ENCODE measurements around the gene USP37.

The USP37 gene

GRCh38 chr2:218578272-218578877, 10.2 kb upstream of the USP37 start:
- H2BK120ac ChIP-seq (ENCODE audit: low read depth, low read length) = no peak overlapping the region

GRCh38 chr2:218577482-218578220, 9.5 kb upstream of the USP37 start:
- H3K18ac ChIP-seq (ENCODE audit: low read depth in 1 of 2, low read length in 2 of 2) = no peak overlapping the region
- no peak overlapping the region for H3K4ac ChIP-seq (ENCODE audit: low read depth in 1 of 2, low read length in 2 of 2)
- no peak overlapping the region for H2AK5ac ChIP-seq (ENCODE audit: low read length, severe bottlenecking)
- peak overlapping the region in 1 of 2 experiments; percentile 24 for H2BK12ac ChIP-seq (ENCODE audit: low read length in 2 of 2)
- H2AFZ ChIP-seq (ENCODE audit: low read depth, low read length) = no peak overlapping the region
- H3K27ac ChIP-seq (ENCODE audit: low read length, poor library complexity, severe bottlenecking) = no peak overlapping the region
- H3K14ac ChIP-seq (ENCODE audit: low read length in 2 of 2) = no peak overlapping the region
- no peak overlapping the region for H4K91ac ChIP-seq (ENCODE audit: low read length)
- H2BK5ac ChIP-seq (ENCODE audit: low read depth, low read length, poor library complexity, severe bottlenecking) = no peak overlapping the region
- H3K23ac ChIP-seq (ENCODE audit: low read length in 2 of 2) = no peak overlapping the region
- H3K36me3 ChIP-seq (ENCODE audit: control insufficient read depth in 1 of 2, insufficient read depth in 2 of 2, low read depth in 1 of 2, low read length in 2 of 2) = peaks cover 10 to 60% of the 10 kb centered on the region in 2 experiments
- H4K8ac ChIP-seq (ENCODE audit: low read length) = no peak overlapping the region
- H3K27me3 ChIP-seq (ENCODE audit: control insufficient read depth in 1 of 2, insufficient read depth in 1 of 2, low read length in 2 of 2) = no peaks in the 10 kb centered on the region
- peaks cover 6% of the 10 kb centered on the region for H3K4me1 ChIP-seq (ENCODE audit: control insufficient read depth, insufficient read depth, low read depth, low read length)
- H3K9ac ChIP-seq (ENCODE audit: low read length) = no peak overlapping the region
- no peaks in the 10 kb centered on the region for H3K9me3 ChIP-seq (ENCODE audit: control insufficient read depth, low read length)
- 98% methylated on average over 2 of the region's 3 CpGs for WGBS
- no peak overlapping the region for H3K4me3 ChIP-seq (ENCODE audit: insufficient read depth in 1 of 2, low read depth in 1 of 2, low read length in 2 of 2)
- H3K4me2 ChIP-seq (ENCODE audit: low read length, poor library complexity, severe bottlenecking) = no peak overlapping the region
- no peak for DNase-seq
- no peak overlapping the region for H2BK120ac ChIP-seq (ENCODE audit: low read depth, low read length)
- no peak overlapping the region for H2BK15ac ChIP-seq (ENCODE audit: low read depth, poor library complexity, severe bottlenecking)
- H3K79me1 ChIP-seq (replicated peaks; ENCODE audit: low read length, poor library complexity, severe bottlenecking) = peaks cover 5% of the 10 kb centered on the region

More at GRCh38 chr2:218578272-218578877, 10.2 kb upstream of the USP37 start:
- peaks cover 8 to 60% of the 10 kb centered on the region in 2 experiments for H3K36me3 ChIP-seq (ENCODE audit: control insufficient read depth in 1 of 2, insufficient read depth in 2 of 2, low read depth in 1 of 2, low read length in 2 of 2)
- H2AK5ac ChIP-seq (ENCODE audit: low read length, severe bottlenecking) = no peak overlapping the region
- H3K4me1 ChIP-seq (ENCODE audit: control insufficient read depth, insufficient read depth, low read depth, low read length) = peaks cover 6% of the 10 kb centered on the region
- no peak overlapping the region for H2AFZ ChIP-seq (ENCODE audit: low read depth, low read length)
- no peak overlapping the region for H4K91ac ChIP-seq (ENCODE audit: low read length)
- no peak overlapping the region for H3K9ac ChIP-seq (ENCODE audit: low read length)
- no peak overlapping the region for H2BK12ac ChIP-seq (ENCODE audit: low read length in 2 of 2)
- H3K14ac ChIP-seq (ENCODE audit: low read length in 2 of 2) = no peak overlapping the region
- H3K4me2 ChIP-seq (ENCODE audit: low read length, poor library complexity, severe bottlenecking) = no peak overlapping the region
- peaks cover 7% of the 10 kb centered on the region for H3K79me1 ChIP-seq (replicated peaks; ENCODE audit: low read length, poor library complexity, severe bottlenecking)
- no peak overlapping the region for H3K23ac ChIP-seq (ENCODE audit: low read length in 2 of 2)
- H3K18ac ChIP-seq (ENCODE audit: low read depth in 1 of 2, low read length in 2 of 2) = no peak overlapping the region
- no CpG with 5 or more reads among the region's 3 CpGs for WGBS
- H3K27ac ChIP-seq (ENCODE audit: low read length, poor library complexity, severe bottlenecking) = no peak overlapping the region
- no peaks in the 10 kb centered on the region for H3K27me3 ChIP-seq (ENCODE audit: control insufficient read depth in 1 of 2, insufficient read depth in 1 of 2, low read length in 2 of 2)
- no peak overlapping the region for H4K8ac ChIP-seq (ENCODE audit: low read length)
- no peak overlapping the region for H2BK5ac ChIP-seq (ENCODE audit: low read depth, low read length, poor library complexity, severe bottlenecking)
- no peak for DNase-seq
- no peak overlapping the region for H3K4me3 ChIP-seq (ENCODE audit: insufficient read depth in 1 of 2, low read depth in 1 of 2, low read length in 2 of 2)
- no peaks in the 10 kb centered on the region for H3K9me3 ChIP-seq (ENCODE audit: control insufficient read depth, low read length)
- no peak overlapping the region for H3K4ac ChIP-seq (ENCODE audit: low read depth in 1 of 2, low read length in 2 of 2)
- H2BK15ac ChIP-seq (ENCODE audit: low read depth, poor library complexity, severe bottlenecking) = no peak overlapping the region

- Histone ChIP-seq H2BK15ac (ENCODE audit: low read depth, poor library complexity, severe bottlenecking) (no peak overlapping the region), H3K4me1 (ENCODE audit: control insufficient read depth, insufficient read depth, low read depth, low read length) (peaks cover 5% of the 10 kb centered on the region), H4K8ac (ENCODE audit: low read length) (no peak overlapping the region), H3K27me3 (ENCODE audit: control insufficient read depth in 1 of 2, insufficient read depth in 1 of 2, low read length in 2 of 2) (no peaks in the 10 kb centered on the region), H3K4ac (ENCODE audit: low read depth in 1 of 2, low read length in 2 of 2) (no peak overlapping the region), H3K18ac (ENCODE audit: low read depth in 1 of 2, low read length in 2 of 2) (no peak overlapping the region), H3K9ac (ENCODE audit: low read length) (no peak overlapping the region), H2BK120ac (ENCODE audit: low read depth, low read length) (no peak overlapping the region), H3K14ac (ENCODE audit: low read length in 2 of 2) (no peak overlapping the region), H2BK5ac (ENCODE audit: low read depth, low read length, poor library complexity, severe bottlenecking) (no peak overlapping the region), H3K23ac (ENCODE audit: low read length in 2 of 2) (no peak overlapping the region), H2AFZ (ENCODE audit: low read depth, low read length) (no peak overlapping the region), H3K9me3 (ENCODE audit: control insufficient read depth, low read length) (no peaks in the 10 kb centered on the region), H2BK12ac (ENCODE audit: low read length in 2 of 2) (no peak overlapping the region), H4K91ac (ENCODE audit: low read length) (no peak overlapping the region), H3K4me3 (ENCODE audit: insufficient read depth in 1 of 2, low read depth in 1 of 2, low read length in 2 of 2) (no peak overlapping the region), H3K4me2 (ENCODE audit: low read length, poor library complexity, severe bottlenecking) (no peak overlapping the region), H3K27ac (ENCODE audit: low read length, poor library complexity, severe bottlenecking) (no peak overlapping the region), H3K36me3 (ENCODE audit: control insufficient read depth in 1 of 2, insufficient read depth in 2 of 2, low read depth in 1 of 2, low read length in 2 of 2) (peaks cover 10 to 61% of the 10 kb centered on the region in 2 experiments), H2AK5ac (ENCODE audit: low read length, severe bottlenecking) (no peak overlapping the region), H3K79me1 (replicated peaks; ENCODE audit: low read length, poor library complexity, severe bottlenecking) (peaks cover 5% of the 10 kb centered on the region)
- 96% methylated on average over 3 of the region's 4 CpGs for WGBS
- DNase-seq = no peak
Observed at GRCh38 chr2:218576854-218577253, 8.7 kb upstream of the USP37 start.

GRCh38 chr2:218570850-218571249, 2.7 kb upstream of the USP37 start:
- 71% methylated on average over 1 of the region's 6 CpGs for WGBS
- no peak overlapping the region for H2AK5ac ChIP-seq (ENCODE audit: low read length, severe bottlenecking)
- peak; percentile 59 for DNase-seq

More at GRCh38 chr2:218570850-218571249, 2.7 kb upstream of the USP37 start:
- H3K18ac ChIP-seq (ENCODE audit: low read depth in 1 of 2, low read length in 2 of 2) = no peak overlapping the region
- peaks cover 2% of the 10 kb centered on the region for H3K79me1 ChIP-seq (replicated peaks; ENCODE audit: low read length, poor library complexity, severe bottlenecking)
- no peak overlapping the region for H3K4me2 ChIP-seq (ENCODE audit: low read length, poor library complexity, severe bottlenecking)
- H4K8ac ChIP-seq (ENCODE audit: low read length) = no peak overlapping the region
- no peak overlapping the region for H2BK5ac ChIP-seq (ENCODE audit: low read depth, low read length, poor library complexity, severe bottlenecking)
- H3K27me3 ChIP-seq (ENCODE audit: control insufficient read depth in 1 of 2, insufficient read depth in 1 of 2, low read length in 2 of 2) = no peaks in the 10 kb centered on the region
- H3K4ac ChIP-seq (ENCODE audit: low read depth in 1 of 2, low read length in 2 of 2) = no peak overlapping the region
- H3K9ac ChIP-seq (ENCODE audit: low read length) = peak overlapping the region; percentile 100
- peaks cover 1% of the 10 kb centered on the region for H3K4me1 ChIP-seq (ENCODE audit: control insufficient read depth, insufficient read depth, low read depth, low read length)
- H3K4me3 ChIP-seq (ENCODE audit: insufficient read depth in 1 of 2, low read depth in 1 of 2, low read length in 2 of 2) = peak overlapping the region in 1 of 2 experiments; percentile 99
- no peak overlapping the region for H3K14ac ChIP-seq (ENCODE audit: low read length in 2 of 2)
- no peak overlapping the region for H3K23ac ChIP-seq (ENCODE audit: low read length in 2 of 2)
- H2BK12ac ChIP-seq (ENCODE audit: low read length in 2 of 2) = no peak overlapping the region
- peaks cover 5 to 36% of the 10 kb centered on the region in 2 experiments for H3K36me3 ChIP-seq (ENCODE audit: control insufficient read depth in 1 of 2, insufficient read depth in 2 of 2, low read depth in 1 of 2, low read length in 2 of 2)
- H3K27ac ChIP-seq (ENCODE audit: low read length, poor library complexity, severe bottlenecking) = no peak overlapping the region
- H2BK120ac ChIP-seq (ENCODE audit: low read depth, low read length) = no peak overlapping the region
- H2AFZ ChIP-seq (ENCODE audit: low read depth, low read length) = no peak overlapping the region
- H4K91ac ChIP-seq (ENCODE audit: low read length) = no peak overlapping the region
- no peaks in the 10 kb centered on the region for H3K9me3 ChIP-seq (ENCODE audit: control insufficient read depth, low read length)
- no peak overlapping the region for H2BK15ac ChIP-seq (ENCODE audit: low read depth, poor library complexity, severe bottlenecking)

All from mesenchymal stem cell (in vitro differentiated cells and primary cell).